ENCODE data around the gene KCNJ1. TPM values are rescaled to one million over a fixed set of nuclear protein-coding genes. Genes with fewer than 3 reads are reported as not detected.

Gene KCNJ1
- total RNA-seq, 1 experiment from 2014 or later, result not detected

- CTCF ChIA-PET, result no interaction called here
- POLR2A ChIA-PET (ENCODE audit: unreplicated experiment), result no interaction called here
Observed at GRCh38 chr11:128911701-128912100, 44.6 kb upstream of the KCNJ1 start.

GRCh38 chr11:128911239-128911638, 44.1 kb upstream of the KCNJ1 start:
- BruUV-seq (replicated peaks), result no TSS peak
- no peaks in the 10 kb centered on the region for H4K20me1 ChIP-seq (ENCODE audit: low read length)
- H3K36me3 ChIP-seq (ENCODE audit: low read depth, low read length), result no peaks in the 10 kb centered on the region
- DNase-seq, result no peak
- POLR2A ChIA-PET (ENCODE audit: unreplicated experiment), result no interaction called here
- no peak overlapping the region for H3K4me3 ChIP-seq (ENCODE audit: low read length)
- H3K79me2 ChIP-seq (ENCODE audit: low read length), result no peaks in the 10 kb centered on the region
- no peak overlapping the region for H3K4me2 ChIP-seq (ENCODE audit: low read length)
- H3K4me1 ChIP-seq (ENCODE audit: insufficient read depth, low read length), result peaks cover 10% of the 10 kb centered on the region
- no peak for TF ChIP-seq EZH2 (IDR thresholded peaks at IDR 0.05; ENCODE audit: low read length, unreplicated experiment)
- no peak for TF ChIP-seq EZH2phosphoT487 (IDR thresholded peaks at IDR 0.05; ENCODE audit: borderline replicate concordance, low read length)
- no peak for TF ChIP-seq CTCF (conservative IDR thresholded peaks at IDR 0.05; ENCODE audit: low read depth, low read length)
- no peak overlapping the region for H3K27ac ChIP-seq (ENCODE audit: low read length)
- intact Hi-C loops (cut with micrococcal nuclease), result no loop called here
- CTCF ChIA-PET, result no interaction called here
- no peak overlapping the region for H2AFZ ChIP-seq (ENCODE audit: low read length)
- no peaks in the 10 kb centered on the region for H3F3A ChIP-seq (ENCODE audit: low read length, unreplicated experiment)
- H3K9me2 ChIP-seq (replicated peaks; ENCODE audit: low read length), result no peaks in the 10 kb centered on the region
- no peak overlapping the region for H3K9ac ChIP-seq (ENCODE audit: low read length)
- no peak for ATAC-seq
- peaks cover 18% of the 10 kb centered on the region for H3K27me3 ChIP-seq (ENCODE audit: low read length)
- no peaks in the 10 kb centered on the region for H3K9me3 ChIP-seq (ENCODE audit: low read length)

More at GRCh38 chr11:128911701-128912100, 44.6 kb upstream of the KCNJ1 start:
- peaks cover 18% of the 10 kb centered on the region for H3K27me3 ChIP-seq (ENCODE audit: low read length)
- no peaks in the 10 kb centered on the region for H3K9me3 ChIP-seq (ENCODE audit: low read length)
- no peak overlapping the region for H3K4me3 ChIP-seq (ENCODE audit: low read length)
- no peak for TF ChIP-seq EZH2phosphoT487 (IDR thresholded peaks at IDR 0.05; ENCODE audit: borderline replicate concordance, low read length)
- H3K36me3 ChIP-seq (ENCODE audit: low read depth, low read length), result no peaks in the 10 kb centered on the region
- DNase-seq (no peak), ATAC-seq (no peak)
- no peak overlapping the region for H3K27ac ChIP-seq (ENCODE audit: low read length)
- peaks cover 8% of the 10 kb centered on the region; the same call in 1 of the 2 replicates for H3K4me1 ChIP-seq (ENCODE audit: insufficient read depth, low read length)
- H4K20me1 ChIP-seq (ENCODE audit: low read length), result no peaks in the 10 kb centered on the region
- H3K9me2 ChIP-seq (replicated peaks; ENCODE audit: low read length), result no peaks in the 10 kb centered on the region
- no TSS peak for BruUV-seq (replicated peaks)
- H3F3A ChIP-seq (ENCODE audit: low read length, unreplicated experiment), result no peaks in the 10 kb centered on the region
- H3K79me2 ChIP-seq (ENCODE audit: low read length), result no peaks in the 10 kb centered on the region
- no peak overlapping the region for H3K4me2 ChIP-seq (ENCODE audit: low read length)
- no peak overlapping the region for H3K9ac ChIP-seq (ENCODE audit: low read length)
- H2AFZ ChIP-seq (ENCODE audit: low read length), result no peak overlapping the region
- intact Hi-C loops (cut with micrococcal nuclease), result no loop called here

GRCh38 chr11:128910576-128910975, 43.5 kb upstream of the KCNJ1 start:
- CTCF ChIA-PET, result no interaction called here

More at GRCh38 chr11:128910576-128910975, 43.5 kb upstream of the KCNJ1 start:
- Histone ChIP-seq H3K9me2 (replicated peaks; ENCODE audit: low read length) (no peaks in the 10 kb centered on the region), H3K79me2 (ENCODE audit: low read length) (no peaks in the 10 kb centered on the region), H3K4me2 (ENCODE audit: low read length) (no peak overlapping the region), H4K20me1 (ENCODE audit: low read length) (no peaks in the 10 kb centered on the region), H3K4me3 (ENCODE audit: low read length) (no peak overlapping the region), H2AFZ (ENCODE audit: low read length) (no peak overlapping the region), H3K27me3 (ENCODE audit: low read length) (peaks cover 18% of the 10 kb centered on the region), H3K4me1 (ENCODE audit: insufficient read depth, low read length) (peaks cover 14% of the 10 kb centered on the region), H3K9ac (ENCODE audit: low read length) (no peak overlapping the region), H3F3A (ENCODE audit: low read length, unreplicated experiment) (no peaks in the 10 kb centered on the region), H3K9me3 (ENCODE audit: low read length) (no peaks in the 10 kb centered on the region), H3K36me3 (ENCODE audit: low read depth, low read length) (no peaks in the 10 kb centered on the region), H3K27ac (ENCODE audit: low read length) (no peak overlapping the region)
- BruUV-seq (replicated peaks), result no TSS peak
- intact Hi-C loops (cut with micrococcal nuclease), result no loop called here
- POLR2A ChIA-PET (ENCODE audit: unreplicated experiment), result no interaction called here
- no peak for TF ChIP-seq CTCF (conservative IDR thresholded peaks at IDR 0.05; ENCODE audit: low read depth, low read length)
- no peak for TF ChIP-seq EZH2phosphoT487 (IDR thresholded peaks at IDR 0.05; ENCODE audit: borderline replicate concordance, low read length)
- TF ChIP-seq EZH2 (IDR thresholded peaks at IDR 0.05; ENCODE audit: low read length, unreplicated experiment), result no peak
- ATAC-seq (no peak), DNase-seq (peak; percentile 16)
